Measurements from ENCODE around the gene LMO7.
"Not testable (repeated sequence)": the region's sequence is repeated elsewhere in the genome, so short reads cannot be mapped to it uniquely, and the experiment has no call there.

LMO7 gene

DNA sequence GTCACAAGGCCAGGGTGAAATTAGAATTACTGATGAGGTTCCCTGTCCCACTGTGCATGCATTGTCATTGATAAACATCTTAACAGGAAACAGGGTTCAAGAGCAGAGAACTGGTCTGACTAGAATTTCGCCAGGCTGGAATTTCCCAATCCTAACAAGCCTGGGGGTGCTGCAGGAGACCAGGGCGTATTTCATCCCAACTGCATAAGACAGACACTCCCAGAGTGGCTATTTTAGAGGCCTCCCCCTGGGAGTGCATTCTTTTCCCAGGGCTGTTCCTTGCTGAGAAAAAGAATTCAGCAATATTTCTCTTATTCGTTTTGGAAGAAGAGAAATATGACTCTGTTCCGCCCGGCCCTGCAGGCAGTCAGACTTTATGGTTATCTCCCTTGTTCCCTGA is 144.0 kb downstream of the LMO7 start:
- DNase-seq, result not testable (repeated sequence)

DNA sequence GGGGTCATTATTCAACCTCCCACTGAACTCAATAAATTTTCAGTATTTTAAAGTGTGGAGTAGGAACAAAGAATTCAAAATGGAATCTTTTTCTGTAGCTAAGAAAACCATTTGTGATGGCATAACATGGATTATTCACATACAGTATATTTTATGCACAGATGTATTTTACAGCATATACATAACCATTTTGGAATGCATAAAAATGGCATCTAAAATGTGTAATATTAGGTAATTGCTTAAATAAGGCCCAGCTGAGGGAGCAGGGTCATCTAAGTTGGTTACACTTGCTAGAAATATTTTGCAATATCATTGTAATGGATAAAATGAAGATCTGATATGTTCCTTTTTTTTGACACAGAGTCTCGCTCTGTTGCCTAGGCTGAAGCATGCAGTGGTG is 146.9 kb downstream of the LMO7 start:
- DNase-seq, result no peak

DNA sequence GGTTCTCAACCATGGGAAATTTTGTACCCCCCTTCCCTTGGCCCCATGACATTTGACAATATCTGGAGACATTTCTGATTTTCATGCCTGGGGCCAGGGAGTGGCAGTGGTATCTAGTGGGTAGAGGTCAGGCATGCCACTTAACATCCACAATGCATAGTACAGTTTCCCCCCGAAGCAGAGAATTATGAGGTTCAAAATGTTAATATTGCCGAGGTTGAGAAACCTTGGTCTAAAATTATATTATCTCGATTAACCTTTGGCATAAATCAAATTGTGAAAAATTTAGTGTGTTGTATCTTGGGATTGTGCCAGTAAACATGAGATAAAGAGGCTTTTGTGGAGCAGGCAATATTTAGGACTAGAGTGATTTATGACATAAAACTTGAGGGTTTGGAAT is 147.9 kb downstream of the LMO7 start:
- DNase-seq, result no peak

DNA sequence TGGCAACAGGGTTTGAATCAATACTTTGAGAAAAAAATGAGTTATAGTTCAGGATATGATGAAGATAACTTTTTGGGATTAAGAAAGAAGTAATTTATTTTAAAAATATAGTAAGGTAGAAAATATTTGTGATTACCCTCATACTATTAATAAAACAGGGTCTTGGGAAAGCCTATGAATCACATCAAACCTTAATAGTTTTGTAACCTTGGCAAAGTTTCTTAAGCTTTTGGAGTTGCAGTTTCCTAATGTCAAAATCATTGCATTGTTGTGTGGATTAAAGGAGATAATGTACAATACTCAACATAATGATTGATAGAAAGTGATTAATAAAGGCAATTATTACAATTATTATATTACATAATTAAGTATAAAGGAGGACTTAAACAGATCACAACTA is 149.0 kb downstream of the LMO7 start:
- DNase-seq, result no peak

- no peak for DNase-seq
Measured at GRCh38 chr13:75787249-75787928, 151.3 kb downstream of the LMO7 start.

GRCh38 chr13:75788481-75788981 is 152.4 kb downstream of the LMO7 start:
- DNase-seq, result no peak

DNA sequence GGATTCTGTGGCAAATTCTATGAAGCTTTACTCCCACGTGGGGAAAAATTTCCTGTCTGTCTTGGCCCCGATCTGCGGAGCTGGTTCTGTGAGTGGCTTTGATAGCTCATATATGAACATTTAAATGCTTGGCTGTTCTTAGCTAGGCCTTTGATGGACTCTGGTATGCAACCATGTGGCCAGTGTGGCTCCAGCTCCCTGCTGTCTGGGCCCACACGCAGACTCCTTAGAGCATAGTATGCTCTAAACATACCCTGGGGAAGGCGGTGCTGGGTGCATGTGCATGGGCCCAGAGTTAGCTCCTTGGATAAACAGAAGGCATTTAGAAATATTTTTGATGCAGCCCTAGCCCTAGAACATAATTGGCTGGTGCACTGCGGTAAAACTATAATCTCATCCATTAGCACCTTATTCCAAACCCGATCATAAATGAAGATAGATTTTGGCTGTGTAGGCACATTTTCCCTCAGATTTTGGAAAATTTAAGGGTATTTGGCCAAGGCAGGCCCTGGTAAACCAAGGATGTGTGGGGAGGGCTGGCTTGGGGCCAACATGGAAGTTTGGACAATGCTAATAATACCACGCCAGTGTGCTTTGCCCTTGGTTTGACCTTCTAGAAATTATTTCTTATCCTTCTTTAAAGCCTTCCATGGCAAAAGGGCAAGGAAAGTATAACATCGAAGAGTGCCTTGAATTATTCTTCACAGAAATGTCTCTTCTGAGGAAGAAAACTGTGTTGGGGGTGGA is 153.5 kb downstream of the LMO7 start:
- DNase-seq, result no peak

DNA sequence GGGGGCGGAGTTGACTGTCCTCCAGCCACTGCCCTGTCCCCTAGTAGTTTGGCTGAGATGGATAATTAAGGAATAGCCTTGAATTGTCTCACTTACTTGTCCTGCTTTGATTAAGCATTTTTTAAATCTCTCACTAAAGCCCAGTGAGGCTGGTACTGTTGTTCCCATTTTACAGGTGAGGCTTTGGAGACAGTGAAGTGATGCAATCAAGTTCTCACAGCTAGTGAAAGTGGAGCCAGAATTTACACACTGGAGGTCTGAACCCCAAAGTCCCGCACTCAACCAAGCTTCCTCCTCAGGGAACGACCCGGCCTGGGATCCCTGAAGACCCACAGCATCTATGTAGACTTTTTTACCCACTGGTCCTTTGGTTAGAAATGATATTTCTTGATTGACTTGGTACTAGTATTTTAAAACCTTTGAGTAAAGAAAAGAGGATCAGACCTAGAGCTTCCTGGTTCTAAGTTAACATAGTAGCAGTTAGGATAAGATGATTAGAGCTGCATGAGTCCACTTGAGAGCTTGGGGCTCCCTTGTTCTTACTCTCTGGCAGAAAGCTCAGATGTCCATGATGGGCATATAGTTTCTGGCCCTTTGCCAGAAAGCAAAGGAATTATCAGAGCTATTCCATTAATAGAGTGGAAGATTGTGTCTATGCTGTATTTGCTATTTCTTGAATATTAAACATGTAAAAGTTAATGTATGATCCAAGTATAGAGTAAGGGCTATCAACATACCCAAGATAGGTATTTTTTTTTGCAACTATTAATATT is 154.3 kb downstream of the LMO7 start:
- DNase-seq, result no peak

- no peak for DNase-seq
Measured at GRCh38 chr13:75792526-75793187, 156.5 kb downstream of the LMO7 start.

- DNase-seq, result not testable (repeated sequence)
Measured at GRCh38 chr13:75793188-75793567, 157.0 kb downstream of the LMO7 start.

DNA sequence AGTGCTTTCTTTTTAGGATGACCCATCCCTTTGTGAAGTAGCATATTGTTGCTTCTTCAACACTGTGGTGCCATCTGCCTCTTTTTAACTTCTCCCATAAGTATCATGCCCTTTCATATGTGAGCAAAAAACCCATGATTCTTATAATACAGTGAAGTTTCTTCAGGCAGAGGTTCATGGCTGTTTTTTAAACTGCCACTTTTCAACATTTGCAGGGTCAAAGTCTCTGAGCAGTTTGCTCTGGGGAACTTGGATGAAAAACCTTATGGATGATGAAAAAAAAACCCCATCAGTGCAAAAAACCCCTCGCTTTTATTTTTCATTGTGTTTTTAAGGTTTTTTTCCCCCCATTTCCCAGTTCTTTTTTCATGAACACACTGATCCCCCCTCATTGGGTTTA is 158.5 kb downstream of the LMO7 start:
- no peak for DNase-seq

- no peak for DNase-seq
Measured at GRCh38 chr13:75795274-75795673, 159.1 kb downstream of the LMO7 start.

DNA sequence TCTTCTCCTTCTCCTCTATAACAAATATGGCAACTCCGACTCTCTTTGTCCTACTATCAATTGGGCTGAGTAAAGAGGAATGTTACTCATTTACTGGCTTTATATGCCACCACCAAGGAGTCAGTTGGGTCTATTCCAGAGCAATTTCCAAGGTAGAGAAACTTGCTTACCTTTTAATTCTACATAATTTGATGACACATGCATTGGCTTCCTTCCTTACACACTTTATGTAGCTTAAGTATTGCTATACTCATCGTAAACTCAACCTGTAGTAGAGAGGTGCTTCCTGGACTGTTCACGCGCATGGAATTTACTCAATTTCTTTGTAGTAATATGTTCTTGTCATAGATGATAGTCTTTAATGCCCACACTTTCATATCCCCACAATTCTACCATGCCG is 160.7 kb downstream of the LMO7 start:
- no peak for DNase-seq

DNA sequence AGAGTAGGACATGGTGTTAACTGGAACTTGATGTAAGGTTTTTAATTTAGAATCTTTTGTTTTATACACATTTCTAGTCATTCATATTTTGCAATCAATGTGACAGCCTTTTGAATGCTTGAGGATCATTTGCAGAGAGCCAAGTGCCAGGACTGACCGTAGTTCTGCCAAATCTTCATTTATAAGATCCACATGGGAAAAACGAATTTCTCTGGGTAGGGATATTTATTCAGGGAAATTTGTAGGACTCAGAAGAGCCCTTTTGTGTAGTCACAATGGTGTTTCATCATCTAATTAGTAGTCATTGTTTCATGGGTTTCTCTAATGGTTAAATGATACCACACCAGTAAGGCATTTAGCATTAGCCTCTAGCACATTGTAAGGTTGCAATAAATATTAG is 161.1 kb downstream of the LMO7 start:
- DNase-seq, result no peak

GRCh38 chr13:75797719-75798118 is 161.6 kb downstream of the LMO7 start:
- DNase-seq, result no peak

DNA sequence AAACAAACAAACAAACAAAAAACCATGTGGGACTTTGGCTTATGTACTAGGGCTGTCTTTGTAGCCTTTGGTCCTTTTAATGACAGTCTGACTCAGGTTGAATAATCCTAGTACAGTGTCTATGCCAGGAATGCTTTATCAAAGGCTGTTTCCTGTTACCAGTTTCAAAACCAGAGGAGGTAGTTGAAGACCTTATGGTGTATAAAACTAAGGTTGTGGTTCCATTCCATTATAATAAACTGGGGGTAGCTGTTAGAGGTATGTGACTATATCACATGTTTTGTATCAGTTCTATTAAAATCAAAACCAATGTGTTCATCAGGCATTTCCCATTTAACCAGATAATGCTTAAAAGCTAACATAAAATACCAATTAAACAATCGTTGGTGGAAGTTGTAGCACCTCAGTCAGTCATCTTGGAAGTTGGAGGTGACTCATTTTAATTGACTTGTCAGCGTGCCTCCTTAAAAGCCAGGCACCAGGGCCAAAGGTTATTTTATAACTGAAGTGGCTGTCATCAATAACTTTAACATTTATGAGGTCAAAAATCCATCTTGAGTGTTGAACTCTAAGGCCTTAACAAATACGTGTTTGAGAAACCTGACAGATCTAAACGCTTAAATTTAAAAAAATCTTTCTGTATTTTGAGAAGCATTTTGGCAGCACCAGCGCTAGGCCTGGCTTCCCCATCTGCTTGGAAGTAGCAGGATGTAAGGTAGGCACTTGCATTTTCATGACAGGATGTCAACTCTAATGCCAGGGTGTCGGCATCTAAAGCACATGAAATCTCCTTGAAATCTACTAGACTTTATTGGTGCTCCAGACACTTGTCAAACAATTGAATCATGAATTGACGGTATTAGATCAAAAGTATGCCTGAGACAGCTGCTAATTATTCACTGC is 162.5 kb downstream of the LMO7 start:
- DNase-seq, result no peak

GRCh38 chr13:75800545-75800944 is 164.4 kb downstream of the LMO7 start:
- DNase-seq, result no peak

DNA sequence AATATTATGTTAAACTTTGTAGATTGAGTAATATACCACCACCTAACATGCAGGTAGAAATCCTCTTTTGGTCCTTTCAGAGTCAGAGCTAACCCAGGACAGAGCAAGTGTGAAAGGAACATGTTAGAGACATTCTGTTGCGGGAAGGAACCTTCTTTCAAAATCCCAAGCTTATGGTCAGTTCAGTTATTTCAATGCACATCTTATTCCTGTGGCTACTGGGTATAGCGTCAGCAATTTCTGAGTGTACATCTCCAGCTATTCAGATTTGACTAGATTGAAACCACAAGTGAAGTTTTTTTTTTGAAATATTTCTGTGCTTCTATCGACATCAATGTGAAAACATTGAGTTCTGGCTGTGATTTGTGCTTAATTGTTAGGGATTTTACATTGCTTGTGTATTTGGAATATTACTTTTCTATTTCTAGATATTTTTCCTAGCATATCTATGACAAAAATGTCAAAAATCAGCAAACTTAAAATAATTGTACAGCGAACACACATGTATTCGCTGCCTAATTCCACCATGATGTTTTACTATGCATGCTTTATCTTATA is 165.3 kb downstream of the LMO7 start:
- no peak for DNase-seq

- no peak for DNase-seq
Measured at GRCh38 chr13:75802161-75802560, 166.0 kb downstream of the LMO7 start.

GRCh38 chr13:75803164-75803611 is 167.1 kb downstream of the LMO7 start:
- no peak for DNase-seq

- no peak for DNase-seq
Measured at GRCh38 chr13:75804054-75804453, 167.9 kb downstream of the LMO7 start.

DNA sequence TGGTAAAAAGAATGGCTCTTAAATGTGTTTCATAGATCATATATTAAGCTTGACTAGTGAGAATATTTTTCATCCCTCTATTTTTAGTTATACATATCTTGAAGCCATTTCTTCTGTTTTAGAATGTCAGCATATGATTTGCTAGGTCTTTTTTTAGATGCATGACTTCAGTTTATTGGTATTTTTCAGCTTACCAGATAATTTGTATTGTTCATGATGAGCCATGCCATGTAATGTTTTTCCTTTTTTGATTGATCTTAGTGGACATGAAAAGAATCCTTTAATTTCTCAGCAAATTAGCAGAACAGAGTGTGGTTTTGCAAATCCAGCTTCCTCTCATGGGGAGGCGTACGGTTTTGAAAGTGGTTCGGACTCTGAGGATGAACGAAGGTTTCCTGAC is 168.5 kb downstream of the LMO7 start:
- no peak for DNase-seq
